Activated CD8-positive, alpha-beta T cell treated with anti-CD3 and anti-CD28 coated beads, Interleukin-2, amount 10 ng/mL, durations not matched to agents 7 days and 5 days (primary cell): ENCODE measurements around the gene PRKG1. TPM values are rescaled to one million over a fixed set of nuclear protein-coding genes. Genes with fewer than 3 reads are reported as not detected.

Experiments
- ATAC-seq: fragments of 150-1000 bp; cut with Tn5 transposase; one replicate; pipeline ENCODE4 v1.10.0; 2021; ENCODE audit warnings: moderate library complexity
- CTCF ChIA-PET: fragments of 350-600 bp; sonication (Branson Sonifier 250); formaldehyde crosslinking; loops from one replicate; lab custom pipeline; 2021; ENCODE audit warnings: antibody characterized with exemption; lab: Charles Lee
- POLR2A ChIA-PET: fragments of 350-600 bp; sonication (Branson Sonifier 250); formaldehyde crosslinking; loops from one replicate; lab custom pipeline; 2021; ENCODE audit warnings: antibody characterized with exemption; lab: Charles Lee
- DNase-seq: peaks from one replicate; pipeline ENCODE4 v3.0.0-alpha.2; 2020
- H3K27ac Mint-ChIP-seq: one replicate; pipeline ENCODE4 v1.8.0; 2021; ENCODE audit warnings: mild to moderate bottlenecking, mixed read lengths
- H3K27me3 Mint-ChIP-seq: one replicate; pipeline ENCODE4 v1.8.0; 2021; ENCODE audit warnings: low read depth, mixed read lengths
- H3K36me3 Mint-ChIP-seq: one replicate; pipeline ENCODE4 v1.8.0; 2021; ENCODE audit warnings: low read depth, mixed read lengths
- H3K4me1 Mint-ChIP-seq: one replicate; pipeline ENCODE4 v1.8.0; 2021; ENCODE audit warnings: low read depth, mixed read lengths
- H3K4me3 Mint-ChIP-seq: one replicate; pipeline ENCODE4 v1.8.0; 2021; ENCODE audit warnings: mild to moderate bottlenecking, mixed read lengths
- H3K9me3 Mint-ChIP-seq: one replicate; pipeline ENCODE4 v1.8.0; 2022; ENCODE audit warnings: mixed read lengths; ENCODE audit not compliant: insufficient read depth
- total RNA-seq, 2 experiments: library from RNA; stranded (reverse); gene quantifications; one replicate each; pipeline ENCODE4 v1.2.3, GENCODE V29; 2021

PRKG1 gene
- total RNA-seq: not detected

DNA sequence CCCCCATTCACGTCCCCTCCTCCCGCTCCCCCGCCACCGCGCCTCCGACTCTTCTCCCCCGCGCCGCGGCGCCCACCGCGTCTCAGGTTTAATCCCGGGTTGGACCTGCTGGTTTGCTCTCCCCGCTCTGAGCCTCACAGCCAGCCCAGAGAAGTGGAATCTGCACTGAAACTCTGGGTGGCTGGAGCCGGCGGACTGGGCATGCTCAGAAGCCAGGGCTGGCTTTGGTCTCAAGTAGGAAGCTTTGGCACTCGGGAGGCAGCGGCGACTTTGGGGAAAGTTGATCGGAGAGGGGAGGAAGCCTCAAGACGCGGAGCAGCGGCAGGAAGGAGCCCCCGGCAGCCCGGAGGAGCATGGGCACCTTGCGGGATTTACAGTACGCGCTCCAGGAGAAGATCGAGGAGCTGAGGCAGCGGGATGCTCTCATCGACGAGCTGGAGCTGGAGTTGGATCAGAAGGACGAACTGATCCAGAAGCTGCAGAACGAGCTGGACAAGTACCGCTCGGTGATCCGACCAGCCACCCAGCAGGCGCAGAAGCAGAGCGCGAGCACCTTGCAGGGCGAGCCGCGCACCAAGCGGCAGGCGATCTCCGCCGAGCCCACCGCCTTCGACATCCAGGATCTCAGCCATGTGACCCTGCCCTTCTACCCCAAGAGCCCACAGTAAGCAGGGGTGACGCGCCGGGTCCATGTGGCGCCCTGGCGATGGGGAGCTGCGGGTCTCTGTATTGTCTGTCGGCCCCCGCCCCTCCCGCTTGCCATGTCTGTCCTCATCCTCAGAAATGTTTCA is at the start of gene PRKG1:
TSS of gene PRKG1 (plus strand) at position 250 of the 791 bp plus-strand sequence.
- DNase-seq (no peak), ATAC-seq (peak; percentile 44)
- ChIA-PET POLR2A (no interaction called here), CTCF (no interaction called here)
- H3K27me3 Mint-ChIP-seq: peaks cover 39% of the 10 kb centered on the region
- no peak within 1 kb of the TSS for H3K4me3 Mint-ChIP-seq
- H3K4me1 Mint-ChIP-seq: peaks cover 3% of the 10 kb centered on the region
- H3K36me3 Mint-ChIP-seq: no peaks in the 10 kb centered on the region
- no peak within 1 kb of the TSS for H3K27ac Mint-ChIP-seq
- H3K9me3 Mint-ChIP-seq: no peaks in the 10 kb centered on the region

GRCh38 chr10:51028420-51028819 is 45.9 kb upstream of the PRKG1 start:
- Mint-ChIP-seq H3K27me3 (no peaks in the 10 kb centered on the region), H3K27ac (no peak overlapping the region), H3K4me1 (no peaks in the 10 kb centered on the region), H3K9me3 (no peaks in the 10 kb centered on the region), H3K4me3 (no peak overlapping the region), H3K36me3 (no peaks in the 10 kb centered on the region)
- ChIA-PET POLR2A (no interaction called here), CTCF (interaction anchor here (1.0 to 1.1 kb wide), 2 partner anchors 23 to 1188 kb away, joined by 3 read pairs; no protein-coding TSS in a partner anchor)
- DNase-seq (no peak), ATAC-seq (no peak)

DNA sequence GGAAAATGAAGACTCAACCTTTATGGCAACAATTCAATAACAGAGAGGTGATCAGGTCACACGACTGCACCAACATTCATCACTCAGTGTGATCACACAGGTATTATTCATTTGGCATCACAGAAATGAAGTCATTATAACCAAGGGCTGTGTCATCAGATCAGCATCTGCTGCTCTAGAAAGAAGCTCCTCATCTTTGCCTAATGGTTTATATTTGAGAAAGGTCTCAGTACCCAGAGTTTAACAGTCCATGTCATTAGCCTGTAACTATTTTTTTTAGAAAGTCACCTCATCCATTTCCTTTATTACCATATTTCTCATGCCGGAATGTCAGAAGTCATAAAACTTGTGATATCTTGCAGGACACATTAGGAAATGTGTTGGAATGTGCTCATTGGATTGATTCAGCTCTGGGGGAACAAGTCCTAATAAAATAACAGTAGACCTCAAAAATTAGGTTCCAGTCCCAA is 45.1 kb upstream of the PRKG1 start:
- Mint-ChIP-seq H3K9me3 (no peaks in the 10 kb centered on the region), H3K4me3 (no peak overlapping the region), H3K27me3 (no peaks in the 10 kb centered on the region), H3K36me3 (no peaks in the 10 kb centered on the region), H3K27ac (no peak overlapping the region), H3K4me1 (no peaks in the 10 kb centered on the region)
- DNase-seq (no peak), ATAC-seq (no peak)
- ChIA-PET POLR2A (no interaction called here), CTCF (interaction anchor here (1.0 to 1.1 kb wide), 2 partner anchors 23 to 1187 kb away, joined by 3 read pairs; no protein-coding TSS in a partner anchor)

DNA sequence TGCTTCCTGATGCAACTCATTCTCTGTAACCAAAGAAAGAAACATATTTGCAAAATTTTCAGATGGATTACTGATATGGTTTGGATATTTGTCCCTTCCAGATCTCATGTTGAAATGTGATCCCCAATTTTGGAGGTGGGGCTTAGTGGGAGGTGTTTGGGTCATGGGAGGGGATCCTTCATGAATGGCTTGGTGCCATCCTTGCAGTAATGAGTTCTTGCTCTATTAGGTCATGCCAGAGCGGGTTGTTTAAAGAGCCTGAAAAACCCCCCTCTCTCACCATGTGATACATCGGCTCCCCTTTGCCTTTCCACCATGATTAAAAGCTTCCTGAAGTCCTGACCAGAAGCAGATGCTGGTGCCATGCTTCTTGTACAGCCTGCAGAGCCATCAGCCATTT is 43.8 kb upstream of the PRKG1 start:
- DNase-seq (no peak), ATAC-seq (no peak)
- no peaks in the 10 kb centered on the region for H3K36me3 Mint-ChIP-seq
- H3K27me3 Mint-ChIP-seq: no peaks in the 10 kb centered on the region
- CTCF ChIA-PET: no interaction called here
- POLR2A ChIA-PET: no interaction called here
- H3K9me3 Mint-ChIP-seq: no peaks in the 10 kb centered on the region
- no peak overlapping the region for H3K4me3 Mint-ChIP-seq
- no peak overlapping the region for H3K27ac Mint-ChIP-seq
- H3K4me1 Mint-ChIP-seq: no peaks in the 10 kb centered on the region

DNA sequence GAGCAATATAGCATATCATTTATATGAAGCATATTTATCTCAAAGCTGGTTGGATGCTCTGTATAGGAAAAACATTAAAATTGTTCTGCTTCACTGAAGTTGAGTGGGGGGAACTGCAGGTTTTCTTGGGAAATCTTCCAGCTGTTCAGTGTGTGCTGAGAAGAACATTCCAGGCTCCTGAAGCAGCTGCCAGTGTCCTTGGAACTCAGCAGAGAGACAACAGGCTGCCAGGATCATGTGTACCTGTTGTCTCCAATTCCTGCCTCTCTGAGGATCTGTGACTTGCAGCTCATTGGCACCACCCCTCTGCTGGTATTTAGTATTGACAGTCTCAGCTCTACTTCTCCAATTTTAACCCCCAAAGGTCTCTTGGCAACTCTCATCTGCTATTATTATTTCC is 42.3 kb upstream of the PRKG1 start:
- ATAC-seq (no peak), DNase-seq (no peak)
- H3K4me1 Mint-ChIP-seq: no peaks in the 10 kb centered on the region
- no peaks in the 10 kb centered on the region for H3K36me3 Mint-ChIP-seq
- POLR2A ChIA-PET: no interaction called here
- no peaks in the 10 kb centered on the region for H3K27me3 Mint-ChIP-seq
- no peak overlapping the region for H3K4me3 Mint-ChIP-seq
- H3K9me3 Mint-ChIP-seq: no peaks in the 10 kb centered on the region
- CTCF ChIA-PET: no interaction called here
- no peak overlapping the region for H3K27ac Mint-ChIP-seq

GRCh38 chr10:51034769-51035168 is 39.5 kb upstream of the PRKG1 start:
- H3K27ac Mint-ChIP-seq: no peak overlapping the region
- H3K4me1 Mint-ChIP-seq: no peaks in the 10 kb centered on the region
- no peak overlapping the region for H3K4me3 Mint-ChIP-seq
- POLR2A ChIA-PET: no interaction called here
- DNase-seq (no peak), ATAC-seq (no peak)
- no peaks in the 10 kb centered on the region for H3K27me3 Mint-ChIP-seq
- CTCF ChIA-PET: no interaction called here
- H3K36me3 Mint-ChIP-seq: no peaks in the 10 kb centered on the region
- no peaks in the 10 kb centered on the region for H3K9me3 Mint-ChIP-seq

- ChIA-PET CTCF (no interaction called here), POLR2A (no interaction called here)
- ATAC-seq (no peak), DNase-seq (no peak)
- H3K4me1 Mint-ChIP-seq: no peaks in the 10 kb centered on the region
- H3K36me3 Mint-ChIP-seq: no peaks in the 10 kb centered on the region
- no peaks in the 10 kb centered on the region for H3K9me3 Mint-ChIP-seq
- H3K27me3 Mint-ChIP-seq: no peaks in the 10 kb centered on the region
- H3K27ac Mint-ChIP-seq: no peak overlapping the region
- H3K4me3 Mint-ChIP-seq: no peak overlapping the region
Measured at GRCh38 chr10:51035344-51035743, 38.9 kb upstream of the PRKG1 start.

GRCh38 chr10:51045871-51046270 is 28.4 kb upstream of the PRKG1 start:
- no peak overlapping the region for H3K27ac Mint-ChIP-seq
- H3K4me1 Mint-ChIP-seq: no peaks in the 10 kb centered on the region
- H3K9me3 Mint-ChIP-seq: no peaks in the 10 kb centered on the region
- no peak overlapping the region for H3K4me3 Mint-ChIP-seq
- no peaks in the 10 kb centered on the region for H3K36me3 Mint-ChIP-seq
- no peak for ATAC-seq
- ChIA-PET CTCF (no interaction called here), POLR2A (no interaction called here)
- H3K27me3 Mint-ChIP-seq: no peaks in the 10 kb centered on the region
- DNase-seq: no peak

DNA sequence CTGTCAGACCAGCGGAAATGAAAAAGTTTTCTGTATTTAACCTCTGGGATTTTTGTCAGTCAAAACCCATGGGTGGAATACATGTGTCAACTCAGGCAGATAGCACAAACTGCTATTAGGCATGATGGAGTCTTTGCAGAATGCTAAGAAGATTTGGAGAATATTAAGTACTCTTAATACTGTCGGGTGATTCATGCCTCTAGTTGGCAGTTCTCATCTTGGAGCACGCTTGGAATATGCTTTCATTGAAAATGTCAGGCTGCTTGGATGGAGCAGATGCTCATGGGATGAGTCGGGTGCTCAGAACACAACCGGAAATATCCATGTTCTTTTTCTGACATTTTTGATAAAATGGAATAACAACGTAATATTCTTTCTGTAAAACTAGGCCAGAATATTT is 27.6 kb upstream of the PRKG1 start:
- ChIA-PET CTCF (no interaction called here), POLR2A (no interaction called here)
- H3K4me3 Mint-ChIP-seq: no peak overlapping the region
- no peaks in the 10 kb centered on the region for H3K4me1 Mint-ChIP-seq
- no peak for ATAC-seq
- no peaks in the 10 kb centered on the region for H3K27me3 Mint-ChIP-seq
- H3K36me3 Mint-ChIP-seq: no peaks in the 10 kb centered on the region
- no peak for DNase-seq
- no peaks in the 10 kb centered on the region for H3K9me3 Mint-ChIP-seq
- H3K27ac Mint-ChIP-seq: no peak overlapping the region

DNA sequence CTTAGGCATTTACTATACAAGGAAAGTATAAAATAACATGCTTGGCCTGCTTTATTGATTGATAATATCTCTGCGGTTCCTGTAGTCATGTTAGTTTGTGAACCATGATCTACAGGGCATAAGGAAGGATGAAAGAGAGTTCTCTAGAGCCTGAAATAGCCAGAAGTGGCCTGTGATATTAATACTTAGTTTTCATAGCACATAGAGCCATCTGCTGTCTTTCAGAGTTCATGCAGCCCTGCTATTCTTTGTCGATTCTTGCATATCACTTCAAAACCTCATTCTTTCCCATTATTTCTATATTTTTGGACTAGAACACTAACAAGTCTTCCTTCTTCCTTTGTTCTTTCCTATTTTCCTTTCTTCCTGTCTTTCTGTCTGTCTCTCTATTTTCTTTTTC is 26.4 kb upstream of the PRKG1 start:
- Mint-ChIP-seq H3K4me1 (no peaks in the 10 kb centered on the region), H3K9me3 (no peaks in the 10 kb centered on the region), H3K27me3 (no peaks in the 10 kb centered on the region), H3K4me3 (no peak overlapping the region), H3K36me3 (no peaks in the 10 kb centered on the region), H3K27ac (no peak overlapping the region)
- DNase-seq (no peak), ATAC-seq (no peak)
- ChIA-PET CTCF (no interaction called here), POLR2A (no interaction called here)

DNA sequence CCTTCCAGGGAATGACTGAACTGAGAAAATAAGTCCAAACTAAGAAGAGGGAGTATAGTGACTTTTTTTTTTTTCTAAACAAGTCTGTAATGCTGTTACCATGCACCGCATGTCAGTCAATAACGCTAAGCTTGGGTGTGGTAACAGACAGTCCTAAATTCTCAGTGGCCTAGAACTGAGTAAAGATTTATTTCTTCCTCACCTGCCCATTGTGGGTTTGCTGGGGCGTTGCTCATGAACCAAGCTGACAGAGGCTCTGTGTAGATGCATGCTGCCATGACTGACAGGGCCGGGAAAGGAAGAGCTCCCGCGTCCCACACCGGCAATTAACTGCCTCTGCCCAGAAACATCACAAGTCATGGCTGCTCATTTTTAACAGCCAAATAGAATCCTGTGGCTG is 25.5 kb upstream of the PRKG1 start:
- no peaks in the 10 kb centered on the region for H3K27me3 Mint-ChIP-seq
- H3K27ac Mint-ChIP-seq: no peak overlapping the region
- no peaks in the 10 kb centered on the region for H3K9me3 Mint-ChIP-seq
- ChIA-PET CTCF (no interaction called here), POLR2A (no interaction called here)
- no peak for ATAC-seq
- H3K4me3 Mint-ChIP-seq: no peak overlapping the region
- H3K36me3 Mint-ChIP-seq: no peaks in the 10 kb centered on the region
- no peak for DNase-seq
- no peaks in the 10 kb centered on the region for H3K4me1 Mint-ChIP-seq

DNA sequence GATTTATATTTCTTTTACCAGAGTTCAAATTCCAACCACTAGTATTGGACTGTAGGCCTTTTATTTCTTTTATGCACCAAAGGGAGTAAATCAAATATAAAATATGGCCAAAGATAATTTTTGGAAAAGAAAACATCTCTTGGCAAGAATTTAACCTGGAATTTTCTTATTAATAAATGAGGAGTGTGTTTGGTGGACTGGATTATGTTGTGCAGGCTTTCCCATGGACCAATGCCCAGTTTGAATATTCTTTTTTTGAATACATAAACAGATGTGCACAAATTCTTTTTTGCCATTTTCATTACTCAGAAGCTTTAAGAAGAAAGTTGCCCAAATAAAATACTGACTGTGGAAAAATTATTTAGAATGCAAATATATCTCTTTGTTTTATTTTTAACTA is 22.1 kb upstream of the PRKG1 start:
- CTCF ChIA-PET: no interaction called here
- Mint-ChIP-seq H3K27me3 (no peaks in the 10 kb centered on the region), H3K27ac (no peak overlapping the region), H3K9me3 (no peaks in the 10 kb centered on the region), H3K4me3 (no peak overlapping the region), H3K4me1 (no peaks in the 10 kb centered on the region), H3K36me3 (no peaks in the 10 kb centered on the region)
- DNase-seq (no peak), ATAC-seq (no peak)
- POLR2A ChIA-PET: no interaction called here

DNA sequence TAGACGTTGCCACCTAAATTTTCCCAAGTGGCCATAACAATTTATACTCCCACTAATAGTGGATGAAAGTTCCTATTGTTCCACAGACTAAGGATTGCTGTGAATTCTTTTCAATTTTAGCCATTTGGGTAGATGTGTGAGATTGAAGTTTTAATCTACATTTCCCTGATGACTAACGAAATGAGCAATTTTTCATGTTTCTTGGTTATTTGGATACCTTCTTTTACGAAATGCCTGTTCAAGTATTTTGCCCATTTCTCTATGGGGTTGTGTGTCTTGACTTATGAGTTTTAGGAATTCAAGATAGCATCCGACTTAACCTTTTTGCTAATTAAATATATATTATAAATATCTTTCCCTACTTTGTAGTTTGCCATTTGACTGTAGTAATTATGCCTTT is 16.4 kb upstream of the PRKG1 start:
- H3K4me3 Mint-ChIP-seq: no peak overlapping the region
- H3K36me3 Mint-ChIP-seq: no peaks in the 10 kb centered on the region
- DNase-seq (no peak), ATAC-seq (no peak)
- no peaks in the 10 kb centered on the region for H3K9me3 Mint-ChIP-seq
- H3K4me1 Mint-ChIP-seq: no peaks in the 10 kb centered on the region
- CTCF ChIA-PET: no interaction called here
- no peak overlapping the region for H3K27ac Mint-ChIP-seq
- POLR2A ChIA-PET: no interaction called here
- H3K27me3 Mint-ChIP-seq: no peaks in the 10 kb centered on the region
